Activated T-cell treated with anti-CD3 and anti-CD28 coated beads for 1 hour (primary cell): ENCODE data around the gene MBOAT1.
"Not testable (repeated sequence)": the region's sequence is repeated elsewhere in the genome, so short reads cannot be mapped to it uniquely, and the experiment has no call there.

ENCODE experiments used
- DNase-seq: peaks from one replicate; pipeline ENCODE4 v3.0.0-alpha.2; 2020; ENCODE audit warnings: low read depth

MBOAT1 gene

DNA sequence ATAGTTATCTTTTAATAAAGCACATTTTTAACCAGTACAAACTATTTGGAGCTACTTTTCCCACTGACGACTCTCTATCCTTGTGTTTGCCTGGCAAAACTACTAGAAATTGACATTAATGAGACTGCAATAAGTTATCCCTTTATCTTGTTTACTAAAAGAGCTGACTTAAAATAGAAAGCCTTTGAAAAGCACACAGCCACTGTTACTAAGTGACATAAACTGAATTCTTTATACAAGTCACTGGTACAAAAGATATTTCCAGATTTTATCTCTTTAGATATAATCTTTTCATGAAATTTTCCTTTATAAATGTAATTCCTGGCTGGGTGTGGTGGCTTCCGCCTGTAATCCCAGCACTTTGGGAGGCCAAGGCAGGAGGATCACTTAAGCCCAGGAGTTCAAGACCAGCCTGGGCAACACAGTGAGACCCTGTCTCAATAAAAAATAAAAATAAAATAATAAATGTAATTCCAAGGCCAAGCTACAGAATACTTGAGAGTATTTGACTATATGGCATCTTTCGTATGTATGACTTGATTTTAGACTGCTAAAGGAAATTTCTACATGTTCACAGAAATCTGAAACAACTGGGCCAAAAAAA lies 9.5 kb downstream of the MBOAT1 start:
- no peak for DNase-seq

DNA sequence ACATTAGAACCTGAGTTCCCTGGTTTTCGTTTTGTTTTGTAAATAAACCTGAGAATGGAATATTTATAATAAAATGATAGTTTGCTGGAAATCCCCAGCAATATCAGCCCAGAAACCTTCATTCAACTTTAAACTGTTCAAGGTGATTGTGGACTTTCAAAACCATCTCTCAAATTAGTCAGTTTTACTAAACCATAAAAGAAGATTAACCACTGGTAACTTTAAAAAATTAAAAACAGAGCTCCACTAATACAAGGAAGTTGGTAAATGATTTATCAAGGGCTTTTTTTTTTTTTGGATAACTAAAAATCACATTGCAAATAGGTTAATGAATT lies 10.0 kb downstream of the MBOAT1 start:
- no peak for DNase-seq

DNA sequence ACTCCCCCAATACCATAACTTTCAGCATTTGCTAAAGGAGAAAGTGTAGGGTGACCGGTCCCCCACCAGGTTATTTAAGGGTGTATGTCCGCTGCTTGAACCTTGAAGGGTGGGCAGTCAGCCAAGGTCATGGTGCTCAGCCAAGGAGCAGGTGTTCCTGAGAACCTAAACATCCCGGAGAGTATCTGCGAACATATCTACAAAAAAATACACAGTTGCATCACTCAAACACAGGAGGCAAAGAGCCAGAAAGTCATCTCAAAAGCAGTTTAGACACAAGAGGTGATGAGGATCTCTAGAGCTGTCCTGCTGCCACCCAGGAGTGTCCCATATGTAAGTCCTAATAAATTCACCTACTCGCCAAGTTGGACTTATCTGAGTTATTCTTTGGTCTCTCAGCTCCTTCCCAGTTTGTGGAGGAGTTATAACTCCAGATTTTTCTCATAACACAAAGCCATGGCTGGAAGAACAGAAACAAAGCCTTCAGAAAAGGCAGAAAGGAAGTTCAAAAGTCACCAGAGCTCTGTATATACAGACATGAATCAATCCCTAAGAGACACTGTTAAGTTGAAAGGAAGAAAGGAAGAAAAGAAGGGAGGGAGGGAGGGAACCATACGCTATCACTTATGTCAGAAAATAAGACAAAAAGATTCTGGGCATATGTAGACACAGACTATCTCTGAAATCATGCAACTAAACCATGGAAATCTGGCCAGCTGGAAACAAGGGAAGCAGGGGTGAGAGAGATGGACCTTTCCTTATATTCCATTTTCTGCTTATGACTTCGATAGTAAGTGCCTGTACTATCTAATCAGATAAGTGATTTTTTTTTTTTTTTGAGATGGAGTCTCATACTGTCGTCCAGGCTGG lies 11.3 kb downstream of the MBOAT1 start:
- no peak for DNase-seq

DNA sequence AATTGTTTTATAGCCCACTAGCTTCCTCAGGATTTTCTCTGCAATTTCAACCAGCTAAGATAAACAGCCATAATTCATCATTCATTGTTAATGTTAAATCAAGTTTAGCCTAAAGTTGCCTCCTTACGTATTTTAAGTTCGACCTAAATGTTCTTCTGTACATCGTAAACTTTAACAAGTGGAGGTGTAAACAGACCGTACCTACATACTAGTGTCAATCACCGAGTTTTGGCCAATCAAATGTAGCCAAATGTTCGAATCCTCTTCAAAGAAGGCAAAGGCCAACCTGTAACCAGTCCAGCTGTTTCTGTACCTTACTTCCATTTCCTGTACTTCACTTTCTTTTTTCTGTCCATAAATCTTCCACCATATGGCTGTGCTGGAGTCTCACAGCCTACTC lies 13.5 kb downstream of the MBOAT1 start:
- DNase-seq = no peak

DNA sequence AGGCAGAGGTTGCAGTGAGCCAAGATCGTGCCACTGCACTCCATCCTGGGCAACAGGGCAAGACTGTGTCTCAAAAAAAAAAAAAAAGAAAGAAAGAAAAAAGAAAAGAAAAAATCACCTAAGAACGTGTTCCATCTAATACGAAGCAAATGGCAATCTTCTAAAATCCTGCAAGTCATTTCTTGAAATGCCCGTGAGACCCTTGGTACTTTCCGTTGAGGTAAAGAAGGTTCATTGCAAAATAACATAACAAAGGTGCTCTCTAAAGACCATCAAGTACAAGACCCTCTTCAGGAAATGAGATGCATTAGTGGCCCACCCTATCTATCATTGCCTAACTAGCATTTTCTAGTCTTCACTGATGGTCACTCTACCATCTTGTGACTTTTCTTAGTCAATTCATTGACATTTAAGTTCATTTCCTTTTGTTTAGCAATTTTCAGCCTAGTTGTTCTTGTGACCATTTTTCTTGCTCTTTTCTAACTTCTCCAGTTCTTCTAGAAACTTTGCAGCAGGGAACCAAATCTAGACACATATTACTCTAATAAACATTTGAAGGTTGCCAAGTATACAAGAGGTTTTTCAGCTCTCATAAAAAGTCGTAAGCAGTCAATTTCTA lies 14.0 kb downstream of the MBOAT1 start:
- DNase-seq = no peak

DNA sequence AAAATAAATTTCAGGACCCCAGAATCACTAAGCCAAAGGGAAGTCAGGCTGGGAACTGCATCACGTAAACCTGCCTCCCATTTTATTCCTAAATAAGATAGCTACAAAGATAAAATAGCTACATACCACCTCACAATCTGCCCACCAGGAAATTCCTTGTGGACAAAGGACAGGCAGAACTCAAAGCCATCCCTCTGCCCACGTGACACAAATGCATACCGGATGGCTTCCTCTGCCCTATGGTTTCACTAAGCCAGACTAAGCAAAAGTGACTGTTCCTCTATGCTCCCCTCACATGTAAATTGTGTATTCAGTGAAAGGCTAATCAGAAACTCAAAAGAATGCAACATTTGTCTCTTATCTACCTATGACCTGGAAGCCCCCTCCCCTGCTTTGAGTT lies 15.0 kb downstream of the MBOAT1 start:
- DNase-seq = no peak

DNA sequence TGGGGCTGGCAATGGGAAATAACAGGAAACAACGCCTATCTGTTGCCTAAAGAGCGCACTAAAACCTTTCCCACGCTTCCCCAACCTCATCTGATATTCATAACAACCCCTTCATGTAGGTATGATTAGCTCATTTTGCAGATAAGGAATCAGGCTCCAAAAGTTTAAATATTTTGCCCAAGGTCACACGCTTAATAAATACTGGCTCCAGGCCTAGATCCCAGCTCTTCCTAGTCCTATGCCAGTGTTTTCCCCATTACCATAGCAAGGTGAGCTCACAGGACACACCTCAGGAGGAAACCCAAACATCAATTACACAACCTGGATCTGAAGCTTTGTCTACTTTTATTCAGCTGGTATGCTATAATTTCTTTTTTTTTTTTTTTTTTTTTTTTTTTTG lies 19.6 kb downstream of the MBOAT1 start:
- no peak for DNase-seq

DNA sequence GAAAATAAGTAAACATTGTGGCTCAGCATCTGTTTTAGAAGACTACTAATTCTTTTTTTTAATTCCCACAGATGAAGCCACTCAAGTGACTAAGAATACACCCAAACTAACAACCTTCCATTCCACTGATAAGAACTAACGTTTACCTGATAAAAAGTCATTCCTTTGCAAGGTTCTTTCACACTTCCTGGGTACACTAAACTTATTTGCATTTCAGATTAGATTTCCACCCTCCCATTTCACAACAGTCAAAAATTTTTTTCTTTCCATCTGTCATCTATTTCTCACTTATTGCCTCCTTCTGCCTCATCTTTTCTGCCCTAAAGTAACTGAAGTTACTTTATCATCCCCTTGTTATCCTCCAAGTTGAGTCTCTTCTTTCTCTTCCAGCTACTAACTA lies 20.3 kb downstream of the MBOAT1 start:
- no peak for DNase-seq

DNA sequence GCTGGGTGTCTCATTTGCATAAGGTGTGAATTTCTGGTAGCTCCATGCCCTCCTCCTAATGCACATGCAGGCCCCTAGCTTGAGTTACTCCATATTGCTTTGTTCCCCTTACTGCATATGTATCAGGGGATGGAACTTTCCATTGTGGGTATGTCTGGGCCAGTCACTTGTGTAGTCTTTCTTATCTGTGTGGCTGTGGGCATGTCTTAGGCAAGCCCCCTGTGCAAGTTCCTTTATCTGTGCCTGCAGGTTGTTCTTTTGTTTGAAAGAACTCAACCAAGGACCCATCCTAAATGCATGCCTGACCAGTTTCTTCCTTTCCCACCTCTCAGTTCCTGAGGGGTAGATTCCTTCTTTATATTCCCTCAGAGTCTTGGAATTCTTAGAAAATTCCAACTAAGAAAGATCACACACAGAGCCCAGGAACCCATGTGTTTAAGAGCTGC lies 23.6 kb downstream of the MBOAT1 start:
- DNase-seq = no peak

DNA sequence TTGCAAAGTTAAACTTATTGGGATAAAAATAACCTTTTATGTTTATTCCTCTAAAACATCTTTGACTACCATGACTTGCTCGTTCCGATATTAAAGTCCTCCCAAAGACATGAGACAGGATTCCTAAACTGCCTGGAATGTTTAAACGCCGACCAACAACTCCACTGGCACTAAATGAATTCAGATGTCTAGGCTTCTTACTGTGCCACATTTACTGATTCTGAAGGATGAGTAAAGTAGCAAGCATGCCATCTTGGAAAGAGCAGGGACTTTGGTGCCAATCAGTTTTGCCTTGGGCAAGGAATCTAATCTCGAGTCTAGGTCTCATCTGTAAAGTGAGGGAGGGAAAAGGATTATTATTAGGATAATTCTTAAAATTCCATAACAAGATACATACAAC lies 25.3 kb downstream of the MBOAT1 start:
- no peak for DNase-seq

DNA sequence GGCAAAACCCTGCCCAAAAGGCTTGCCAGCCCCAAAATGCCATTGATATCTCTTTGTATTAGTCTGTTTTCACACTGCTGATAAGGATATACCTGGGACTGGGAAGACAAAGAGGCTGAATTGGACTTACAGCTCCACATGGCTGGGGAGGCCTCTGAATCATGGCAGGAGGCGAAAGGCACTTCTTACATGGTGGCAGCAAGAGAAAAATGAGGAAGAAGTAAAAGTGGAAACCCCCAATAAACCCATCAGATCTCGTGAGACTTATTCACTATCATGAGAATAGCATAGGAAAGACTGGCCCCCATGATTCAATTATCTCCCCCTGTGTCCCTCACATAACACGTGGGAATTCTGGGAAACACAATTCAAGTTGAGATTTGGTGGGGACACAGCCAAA lies 28.6 kb downstream of the MBOAT1 start:
- no peak for DNase-seq

DNA sequence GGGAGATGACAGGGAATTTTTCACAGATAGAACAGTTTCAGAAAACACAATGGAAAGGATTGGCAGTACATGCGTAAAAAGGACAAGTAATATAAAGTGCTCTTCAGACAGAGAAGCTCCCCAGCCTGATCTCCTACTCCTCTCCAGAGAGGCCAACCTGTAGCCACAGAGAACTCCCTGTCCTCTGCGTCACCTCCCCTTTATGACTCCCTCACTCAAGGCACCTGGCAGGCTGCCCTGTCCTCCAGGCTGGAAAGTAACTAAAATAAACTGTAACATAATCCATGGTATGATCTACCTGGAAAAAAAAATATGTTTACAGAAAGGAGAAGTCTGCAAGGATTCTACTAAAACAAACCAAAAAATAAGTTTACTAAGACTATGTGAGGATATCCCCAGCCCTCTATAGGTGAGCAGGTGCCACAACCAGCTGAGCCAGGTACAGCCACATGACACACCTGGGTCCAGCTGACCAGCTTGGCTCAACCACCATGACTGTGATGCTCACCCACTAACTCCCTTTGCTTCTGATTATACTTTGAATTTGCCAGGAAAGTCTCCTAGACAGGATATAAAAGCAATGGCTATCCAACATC lies 29.2 kb downstream of the MBOAT1 start:
- no peak for DNase-seq

DNA sequence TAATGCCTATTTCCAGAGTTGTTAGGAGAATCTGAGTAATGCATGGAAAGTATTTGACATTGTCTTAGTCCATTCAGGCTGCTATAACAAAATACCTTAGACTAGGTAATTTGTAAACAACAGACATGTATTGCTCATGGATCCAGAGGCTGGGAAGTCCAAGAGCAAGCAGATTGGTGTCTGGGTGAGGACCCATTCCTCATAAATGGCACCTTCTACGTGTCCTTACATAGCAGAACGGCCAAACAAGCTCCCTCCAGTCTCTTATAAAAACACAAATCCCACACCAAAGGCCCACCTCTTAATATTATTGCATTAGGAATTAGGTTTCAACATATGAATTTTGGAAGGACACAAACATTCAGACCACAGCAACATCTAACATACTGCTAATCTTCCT lies 30.2 kb downstream of the MBOAT1 start:
- DNase-seq = no peak

DNA sequence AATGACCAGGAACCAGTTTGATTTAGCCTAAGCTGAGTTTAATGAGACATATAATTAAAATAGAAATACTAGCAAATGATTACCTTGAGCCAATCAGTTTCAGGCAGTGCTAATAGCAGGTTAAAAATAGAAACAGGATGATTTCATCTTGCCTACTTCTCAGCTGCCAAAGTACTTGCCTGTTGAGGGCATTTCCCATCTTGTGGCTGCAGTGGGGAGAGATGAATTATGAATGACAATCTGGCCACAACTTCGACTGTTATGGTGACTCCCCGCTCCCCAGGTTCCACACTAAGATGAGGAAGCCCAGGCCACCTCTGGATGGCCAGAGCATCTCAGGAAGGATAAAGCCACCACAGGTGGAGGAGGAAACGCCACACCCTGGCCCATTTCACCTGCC lies 31.3 kb downstream of the MBOAT1 start:
- DNase-seq = no peak

DNA sequence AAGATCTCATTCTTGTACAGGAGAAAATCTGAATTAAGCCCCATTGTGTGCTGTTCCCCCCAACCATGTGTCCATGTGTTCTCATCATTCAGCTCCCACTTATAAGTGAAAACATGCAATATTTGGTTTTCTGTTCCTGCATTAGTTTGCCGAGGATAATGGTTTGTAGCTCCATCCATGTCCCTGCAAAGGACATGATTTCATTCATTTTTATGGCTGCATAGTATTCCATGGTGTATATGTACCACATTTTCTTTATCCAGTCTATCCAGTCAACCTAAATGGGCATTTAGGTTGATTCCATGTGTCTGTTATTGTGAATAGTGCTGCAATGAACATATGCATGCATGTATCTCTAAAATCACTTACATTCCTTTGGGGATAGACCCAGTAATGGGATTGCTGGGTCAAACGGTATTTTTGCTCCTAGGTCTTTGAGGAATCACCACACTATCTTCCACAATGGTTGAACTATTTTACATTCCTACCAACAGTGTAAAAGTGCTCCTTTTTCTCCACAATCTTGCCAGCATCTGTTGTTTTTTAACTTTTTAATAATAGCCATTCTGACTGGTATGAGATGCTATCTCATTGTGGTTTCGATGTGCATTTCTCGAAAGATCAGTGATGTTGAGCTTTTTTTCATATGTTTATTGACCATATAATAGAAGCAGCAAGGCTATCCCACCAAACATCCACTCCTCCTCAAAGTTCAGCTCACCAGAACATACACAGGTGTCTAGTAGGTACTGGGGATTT lies 32.8 kb downstream of the MBOAT1 start:
- not testable (repeated sequence) for DNase-seq

DNA sequence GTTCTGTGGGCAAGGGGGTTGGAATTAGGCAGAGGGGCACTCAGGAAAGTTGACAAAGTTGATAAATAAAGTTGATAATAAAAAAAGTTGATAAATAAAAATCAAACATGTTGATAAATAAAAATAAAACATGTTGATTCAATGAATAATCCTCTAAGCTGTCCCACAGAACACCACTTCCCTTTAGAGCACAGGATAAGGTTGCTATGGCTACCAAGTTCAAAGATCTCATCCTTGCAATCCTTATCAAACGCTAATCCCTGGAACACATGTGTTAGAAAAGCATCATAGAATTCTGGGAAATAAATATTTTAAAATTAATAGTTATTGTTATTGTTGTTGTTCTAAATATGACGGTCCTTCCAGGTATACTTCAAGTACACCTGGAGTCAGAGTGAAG lies 33.9 kb downstream of the MBOAT1 start:
- no peak for DNase-seq

DNA sequence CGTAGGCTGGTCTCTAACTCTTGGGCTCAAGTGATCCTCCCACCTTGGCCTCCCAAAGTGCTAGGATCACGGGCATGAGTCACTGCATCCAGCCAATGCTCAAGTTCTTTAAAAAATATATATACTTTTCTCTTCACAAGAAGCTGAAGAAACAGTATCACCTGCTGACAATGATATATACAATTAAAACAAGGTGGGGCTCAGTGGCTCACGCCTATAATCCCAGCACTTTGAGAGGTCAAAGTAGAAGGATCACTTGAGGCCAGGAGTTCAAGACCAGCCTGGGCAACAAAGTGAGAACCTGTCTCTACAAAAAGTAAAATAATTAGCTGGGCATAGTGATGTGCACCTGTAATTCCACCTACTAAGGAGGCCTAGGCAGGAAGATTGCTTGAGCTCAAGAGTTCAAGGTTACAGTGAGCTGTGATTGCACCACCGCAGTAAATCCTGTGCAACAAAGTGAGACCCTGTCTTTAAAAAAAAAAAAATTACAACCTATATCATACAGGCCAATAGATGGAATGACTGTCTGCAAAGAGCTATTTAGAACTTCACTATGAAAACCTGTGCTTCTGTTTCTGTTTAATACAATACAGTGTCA lies 36.4 kb downstream of the MBOAT1 start:
- DNase-seq = no peak

DNA sequence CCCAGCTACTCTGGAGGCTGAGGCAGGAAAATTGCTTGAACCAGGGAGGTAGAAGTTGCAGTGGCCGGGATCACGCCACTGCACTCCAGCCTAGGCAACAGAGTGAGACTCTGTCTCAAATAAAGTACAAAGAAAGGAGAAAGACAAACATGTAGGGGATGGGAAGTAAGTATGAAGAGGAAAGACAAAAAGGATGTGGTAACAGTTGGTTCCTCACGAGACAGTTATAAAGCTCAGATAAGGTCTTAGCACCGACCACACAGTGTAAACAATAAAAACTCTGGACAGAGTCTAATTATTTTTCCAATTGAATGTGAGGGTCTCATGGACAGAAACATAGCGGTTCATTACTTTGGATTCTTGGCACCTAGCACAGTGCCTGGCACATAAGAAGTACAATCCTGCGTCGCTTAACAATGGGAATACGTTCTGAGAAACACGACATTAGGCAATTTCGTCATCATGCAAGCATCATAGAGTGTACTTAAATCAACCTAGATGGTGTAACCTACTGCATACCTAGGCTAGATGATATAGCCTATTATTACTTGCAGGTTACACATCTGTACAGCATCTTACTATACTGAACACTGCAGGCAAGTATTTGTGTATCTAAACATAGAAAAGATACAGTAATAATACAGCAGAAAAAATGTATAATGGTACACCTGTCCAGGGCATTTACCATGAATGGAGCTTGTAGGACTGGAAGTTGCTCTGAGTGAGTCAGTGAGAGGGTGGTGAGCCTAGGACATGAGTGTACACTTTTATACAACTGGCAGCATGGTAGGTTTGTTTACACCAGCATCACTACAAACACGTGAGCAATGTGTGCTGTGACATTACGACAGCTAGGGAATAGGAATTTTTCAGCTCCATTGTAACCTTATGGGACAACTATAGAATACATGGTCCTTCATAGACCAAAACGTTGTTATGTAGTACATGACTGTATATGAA lies 38.2 kb downstream of the MBOAT1 start:
- no peak for DNase-seq

DNA sequence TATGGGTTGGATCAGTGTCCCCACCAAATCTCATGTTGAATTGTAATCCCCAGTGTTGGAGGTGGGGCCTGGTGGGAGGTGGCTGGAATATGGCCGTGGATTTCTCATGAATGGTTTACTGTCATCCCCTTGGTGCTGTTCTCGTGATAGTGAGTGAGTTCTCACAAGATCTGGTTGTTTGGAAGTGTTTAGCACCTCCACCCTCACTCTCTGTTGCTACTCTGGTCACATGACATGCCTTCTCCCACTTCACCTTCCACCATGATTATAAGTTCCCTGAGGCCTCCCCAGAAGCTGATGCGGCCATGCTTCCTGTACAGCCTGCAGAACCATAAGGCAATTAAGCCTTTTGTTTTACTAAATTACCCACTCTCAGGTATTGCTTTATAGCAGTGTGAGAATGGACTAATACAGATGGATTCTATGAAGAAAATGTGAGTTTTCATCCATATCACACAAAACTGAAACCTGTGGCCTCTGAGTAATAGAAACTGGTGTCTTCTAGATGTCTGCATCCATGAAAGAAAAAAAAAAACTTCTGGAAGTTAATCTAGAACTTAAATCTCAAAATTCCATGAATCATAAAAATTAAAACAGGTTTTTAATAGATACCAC lies 39.3 kb downstream of the MBOAT1 start:
- DNase-seq = no peak

DNA sequence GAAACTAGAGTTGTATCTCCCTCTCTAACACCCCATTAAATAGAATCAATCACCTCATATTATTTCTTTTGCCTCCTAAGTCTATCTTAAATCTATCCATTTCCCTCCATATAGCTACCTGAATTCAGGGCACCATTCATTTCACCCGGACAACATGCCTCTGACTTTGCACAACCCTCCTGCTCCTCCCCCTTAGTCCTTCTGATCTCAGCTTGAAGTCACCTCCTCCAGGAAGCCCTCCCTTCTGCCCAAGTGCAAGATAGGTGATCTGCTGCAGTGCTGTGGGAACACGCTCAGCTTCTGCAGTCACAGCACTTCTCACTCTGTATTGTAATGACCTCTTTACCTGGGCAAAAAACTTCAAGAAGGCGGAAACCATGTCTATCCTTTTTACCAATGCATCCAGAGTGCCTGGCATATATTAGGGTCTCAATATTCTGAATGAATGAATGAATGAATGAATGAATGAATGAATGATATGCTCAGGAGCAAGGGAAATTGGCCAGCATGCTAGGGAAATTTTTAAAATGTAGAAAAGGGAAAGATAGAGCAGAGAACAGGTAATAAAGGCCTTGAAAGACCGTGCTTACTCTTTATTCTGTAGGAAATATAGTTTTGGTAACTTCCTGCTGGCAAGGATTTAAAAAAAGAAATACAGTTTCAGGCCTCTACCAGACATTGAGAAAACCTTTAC lies 41.7 kb downstream of the MBOAT1 start:
- no peak for DNase-seq
